NOMO-1 (cell line): ENCODE measurements around the gene SH3GL2.
"Not testable (repeated sequence)": the region's sequence is repeated elsewhere in the genome, so short reads cannot be mapped to it uniquely, and the experiment has no call there.

Source experiments
- DNase-seq, 2 experiments: peaks; one replicate each; lab custom pipeline; 2025; ENCODE audit not compliant: unreplicated experiment in 2 of 2; lab: John Stamatoyannopoulos, UW

Gene SH3GL2

DNA sequence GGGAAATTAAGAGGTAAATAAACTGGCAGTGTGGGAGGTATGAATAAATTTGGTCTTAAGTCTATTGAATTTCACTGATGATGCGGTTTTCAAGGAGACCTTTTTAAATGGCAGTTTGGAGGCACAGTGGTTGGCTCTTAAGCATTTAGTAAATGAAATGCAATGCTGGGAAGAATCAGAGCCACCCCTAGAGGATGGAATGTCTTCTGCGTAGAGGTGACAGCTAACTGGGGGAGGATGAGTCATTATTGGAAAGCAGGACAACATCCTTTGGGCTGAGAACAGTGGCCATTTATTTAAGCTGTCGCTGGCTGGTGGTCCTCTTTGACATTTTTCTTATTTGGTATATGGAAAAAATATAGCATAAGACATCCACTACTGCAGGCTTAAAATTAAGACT is 163.2 kb downstream of the SH3GL2 start:
- DNase-seq = no peak

DNA sequence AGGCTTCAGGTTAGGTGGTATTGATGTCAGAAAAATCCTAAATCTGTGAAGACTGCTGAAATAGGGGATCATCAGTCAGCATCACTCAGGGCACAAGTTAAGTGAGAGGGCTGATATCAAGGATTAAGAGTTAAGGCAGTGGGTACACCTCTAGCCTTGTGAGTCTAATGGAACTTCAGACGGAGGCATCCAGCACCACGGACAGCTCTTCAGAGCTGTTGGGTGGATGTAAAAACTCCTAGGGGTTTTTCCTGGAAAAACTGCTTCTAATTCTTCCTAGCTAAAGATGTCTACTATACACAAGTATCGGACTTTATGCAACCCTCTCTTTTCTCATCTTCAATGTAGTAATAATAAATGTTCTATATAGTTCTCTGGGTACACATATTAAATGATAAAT is 165.9 kb downstream of the SH3GL2 start:
- no peak for DNase-seq

DNA sequence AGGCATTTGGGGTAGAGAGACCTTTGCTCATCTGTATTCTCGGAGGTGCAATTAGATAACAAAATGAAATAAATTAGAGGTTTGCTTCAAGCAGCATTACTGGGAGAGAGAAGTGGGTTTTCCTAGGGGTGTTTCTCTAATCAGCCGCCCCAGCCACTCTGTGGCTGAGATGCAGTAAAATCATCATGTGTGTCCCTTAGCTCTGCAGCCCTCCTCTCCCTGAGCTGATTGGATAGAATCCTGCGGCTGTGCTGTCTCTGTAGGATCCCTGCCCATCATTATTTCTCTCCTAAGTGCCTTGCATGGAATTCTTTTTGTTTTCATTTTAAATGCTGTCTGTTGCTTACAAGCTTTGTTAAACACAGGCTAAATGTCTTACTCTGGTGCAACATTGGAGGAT is 171.4 kb downstream of the SH3GL2 start:
- DNase-seq = no peak

DNA sequence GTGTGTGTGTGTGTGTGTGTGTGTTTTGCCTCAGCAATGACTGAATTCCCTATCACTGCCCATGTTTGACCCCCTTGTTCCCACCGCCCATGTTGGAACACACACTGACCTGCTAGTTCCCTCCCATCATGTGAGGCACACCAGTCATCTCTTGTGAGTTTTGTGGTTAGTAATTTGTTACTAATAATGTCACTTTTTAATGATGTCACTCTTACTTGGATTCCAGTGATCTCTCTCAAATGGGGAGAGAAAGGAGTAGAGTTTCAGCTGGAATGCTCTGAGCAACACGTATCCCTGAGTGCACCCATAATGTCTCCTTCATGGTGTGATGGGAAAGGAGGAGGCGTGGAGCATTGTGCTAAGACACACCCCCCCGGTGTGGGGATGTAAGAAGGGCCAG is 172.6 kb downstream of the SH3GL2 start:
- DNase-seq = no peak

DNA sequence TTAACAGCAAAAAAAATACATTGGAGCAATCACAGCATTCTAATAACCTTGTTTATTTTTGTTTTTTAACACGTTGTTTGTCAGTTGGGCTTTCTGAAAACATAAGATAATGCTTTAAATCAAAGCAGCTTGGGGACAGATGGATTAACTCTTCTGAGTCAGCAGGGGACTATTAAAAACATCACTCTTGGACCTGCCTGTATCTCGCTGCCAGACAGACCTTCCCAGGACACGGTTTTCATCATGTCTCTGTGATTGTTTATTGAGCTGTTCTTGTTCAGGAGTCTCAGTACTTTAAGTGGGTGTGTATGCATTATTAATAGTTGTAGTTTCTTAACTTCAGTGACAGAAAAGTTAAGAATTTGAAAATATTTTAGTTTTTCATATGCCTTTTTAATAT is 173.2 kb downstream of the SH3GL2 start:
- DNase-seq = no peak

DNA sequence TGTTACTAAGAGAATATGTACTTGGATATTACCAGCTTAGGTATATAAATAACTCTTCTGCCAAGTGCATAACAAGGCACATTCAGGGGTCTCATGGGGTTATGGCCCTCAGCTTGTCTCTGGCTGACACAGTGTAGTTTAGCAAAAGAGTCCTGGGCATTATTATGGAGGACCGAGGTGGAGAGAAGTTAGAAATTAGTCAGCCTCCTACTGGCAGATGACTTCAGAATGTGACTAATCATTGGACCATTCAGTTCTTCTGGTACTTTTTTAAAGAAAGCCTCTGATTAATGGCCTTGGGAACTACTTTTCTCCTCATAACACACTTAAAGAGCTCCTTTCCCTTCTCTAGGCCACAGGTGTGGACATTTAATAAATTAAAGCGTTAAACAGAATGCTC is 178.9 kb downstream of the SH3GL2 start:
- DNase-seq = no peak

DNA sequence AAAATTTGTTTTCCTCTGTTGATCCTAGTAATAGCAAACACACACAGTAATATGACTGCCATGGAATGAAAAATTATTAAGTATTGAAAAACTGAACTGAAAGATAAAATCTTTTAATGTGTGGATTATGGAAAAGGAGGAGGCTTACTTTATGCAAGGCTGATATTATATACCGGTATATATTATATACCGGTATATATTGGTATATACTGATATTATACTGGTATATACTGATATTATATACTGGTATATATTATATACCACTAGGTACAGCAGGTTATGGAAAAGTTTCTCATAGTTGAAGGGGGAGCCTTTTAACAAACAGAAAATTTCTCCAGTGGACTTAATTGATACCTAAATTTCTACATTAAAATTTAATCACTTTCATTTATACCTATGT is 181.4 kb downstream of the SH3GL2 start:
- no peak for DNase-seq

DNA sequence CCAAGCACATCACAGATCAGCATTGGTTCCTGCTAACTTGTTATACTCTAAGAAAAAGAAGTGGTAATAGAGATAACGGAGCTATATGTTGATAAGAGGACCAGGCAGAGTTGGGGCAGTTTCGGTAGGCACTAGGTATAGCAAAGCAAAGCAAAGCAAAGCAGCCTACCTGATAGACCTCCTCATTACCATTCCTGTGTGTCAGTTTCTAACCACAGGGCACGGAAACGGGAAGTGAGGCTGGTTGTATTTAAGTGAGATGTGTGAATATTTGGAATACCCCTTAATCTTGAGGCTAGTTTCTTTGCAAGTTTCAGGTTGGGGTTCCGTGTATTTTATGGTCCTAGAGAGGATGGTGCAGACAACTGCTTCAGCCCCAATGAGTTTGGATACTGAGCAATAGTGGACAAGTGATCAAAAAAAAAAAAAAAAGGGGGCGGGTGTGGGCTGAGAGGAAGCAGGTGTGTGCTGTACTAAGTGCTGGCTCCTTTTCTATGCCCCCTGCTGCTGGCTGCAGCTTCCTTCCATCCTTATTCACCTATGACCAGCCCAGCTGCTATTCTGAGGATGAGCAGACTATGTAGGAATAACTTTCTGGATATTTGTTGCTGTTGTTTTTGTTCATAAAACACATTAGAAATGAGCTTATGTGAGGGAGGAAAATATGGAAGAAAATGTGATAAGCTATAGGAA is 183.3 kb downstream of the SH3GL2 start:
- no peak for DNase-seq

DNA sequence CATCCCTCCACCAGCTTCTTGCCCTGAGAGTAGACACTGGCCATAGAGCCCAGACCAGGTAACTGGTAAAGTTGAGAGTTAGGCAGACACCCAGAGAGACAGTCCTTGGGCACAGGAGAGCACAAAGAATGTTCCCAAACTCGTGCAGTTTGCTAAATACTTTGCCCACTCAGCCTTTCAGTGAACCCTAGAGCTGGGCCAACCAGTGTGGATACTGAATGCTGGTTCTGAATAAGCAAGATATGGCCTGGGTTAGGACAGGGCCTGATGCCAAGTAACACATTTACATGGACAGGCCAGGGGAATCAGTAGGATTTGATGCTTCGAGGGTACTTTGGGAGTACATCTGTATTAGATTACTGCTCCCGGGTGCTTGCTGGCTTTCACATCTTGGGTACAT is 185.4 kb downstream of the SH3GL2 start:
- no peak for DNase-seq

DNA sequence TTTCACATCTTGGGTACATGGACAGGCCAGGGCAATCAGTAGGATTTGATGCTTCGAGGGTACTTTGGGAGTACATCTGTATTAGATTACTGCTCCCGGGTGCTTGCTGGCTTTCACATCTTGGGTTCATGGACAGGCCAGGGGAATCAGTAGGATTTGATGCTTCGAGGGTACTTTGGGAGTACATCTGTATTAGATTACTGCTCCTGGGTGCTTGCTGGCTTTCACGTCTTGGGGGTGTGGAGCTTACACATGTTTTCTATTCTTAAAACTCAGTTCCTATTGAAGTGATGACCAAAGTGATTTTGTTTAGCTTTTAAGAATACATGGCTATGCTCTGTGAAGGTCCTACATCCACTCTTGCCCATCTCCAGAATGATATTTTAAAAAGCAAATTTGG is 186.3 kb downstream of the SH3GL2 start:
- not testable (repeated sequence) for DNase-seq

DNA sequence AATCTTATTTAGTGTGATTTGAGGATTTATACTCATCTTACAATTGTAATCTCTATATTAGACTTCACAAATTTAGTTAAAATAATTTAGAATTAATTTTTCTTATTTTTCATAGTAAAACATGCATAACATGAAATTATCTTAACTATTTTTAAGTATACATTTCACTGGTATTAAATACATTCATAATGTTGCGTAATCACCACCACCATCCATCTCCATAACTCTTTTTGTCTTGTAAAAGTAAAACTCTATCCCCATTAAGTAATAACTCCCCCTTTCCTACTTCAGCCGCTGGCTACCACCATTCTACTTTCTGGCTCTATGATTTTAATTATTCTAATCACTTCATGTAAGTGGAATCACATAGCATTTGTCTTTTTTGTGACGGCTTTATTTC is 193.4 kb downstream of the SH3GL2 start:
- no peak for DNase-seq

DNA sequence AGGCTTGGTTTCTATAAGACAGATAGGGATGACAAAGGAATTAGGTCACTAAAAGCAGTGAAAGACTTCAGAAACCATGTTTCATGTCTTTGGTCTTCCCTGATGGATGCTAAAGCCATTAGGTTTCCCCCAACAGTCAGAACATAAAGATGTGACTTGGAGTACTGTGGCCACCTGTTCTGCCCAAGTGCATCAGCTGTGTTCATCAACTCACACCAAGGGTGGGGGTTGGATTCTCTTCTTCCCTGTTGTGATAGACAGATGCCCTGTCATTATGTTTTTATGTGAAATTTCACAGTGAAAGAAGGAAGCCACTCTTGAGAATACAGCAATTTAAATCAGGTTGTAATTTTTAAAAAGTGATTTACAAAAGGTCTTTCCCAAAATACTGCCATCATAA is 196.8 kb downstream of the SH3GL2 start:
- no peak for DNase-seq

DNA sequence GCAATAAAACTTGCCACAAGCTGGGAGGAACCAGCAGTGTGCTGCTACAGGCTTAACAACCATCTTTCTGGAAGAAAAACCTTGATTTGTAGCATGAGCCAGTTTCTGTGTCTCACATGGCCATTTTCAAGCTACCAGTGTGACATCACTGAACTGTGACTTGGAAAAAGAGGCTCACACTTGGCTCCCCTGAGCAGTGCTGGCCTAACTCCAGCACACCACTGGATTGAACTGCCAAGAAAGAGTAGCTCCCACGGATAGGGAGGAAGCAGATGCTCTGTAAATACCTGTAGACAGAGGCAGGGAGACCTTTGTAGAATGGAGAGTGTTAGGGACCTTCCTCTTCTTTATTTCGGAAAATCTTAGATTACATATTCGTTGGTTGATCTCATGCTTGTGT is 197.9 kb downstream of the SH3GL2 start:
- no peak for DNase-seq

DNA sequence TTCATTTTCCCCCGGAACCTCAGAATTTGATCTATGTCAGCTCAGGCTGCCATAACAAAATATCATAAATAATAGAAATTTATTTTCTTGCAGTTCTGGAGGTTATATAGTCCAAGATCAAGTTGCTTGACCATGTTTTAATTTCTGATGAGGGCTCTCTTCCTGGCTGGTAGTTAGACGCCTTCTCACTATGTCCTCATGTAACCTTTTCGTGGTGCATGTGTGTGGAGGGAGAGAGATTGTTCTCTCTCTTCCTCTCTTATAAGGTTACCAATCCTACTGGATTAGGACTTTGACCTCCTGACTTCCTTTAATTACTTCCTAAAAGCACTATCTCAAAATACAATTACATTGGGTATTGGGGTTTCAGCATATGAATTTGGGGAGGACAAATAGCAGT is 198.6 kb downstream of the SH3GL2 start:
- no peak for DNase-seq

DNA sequence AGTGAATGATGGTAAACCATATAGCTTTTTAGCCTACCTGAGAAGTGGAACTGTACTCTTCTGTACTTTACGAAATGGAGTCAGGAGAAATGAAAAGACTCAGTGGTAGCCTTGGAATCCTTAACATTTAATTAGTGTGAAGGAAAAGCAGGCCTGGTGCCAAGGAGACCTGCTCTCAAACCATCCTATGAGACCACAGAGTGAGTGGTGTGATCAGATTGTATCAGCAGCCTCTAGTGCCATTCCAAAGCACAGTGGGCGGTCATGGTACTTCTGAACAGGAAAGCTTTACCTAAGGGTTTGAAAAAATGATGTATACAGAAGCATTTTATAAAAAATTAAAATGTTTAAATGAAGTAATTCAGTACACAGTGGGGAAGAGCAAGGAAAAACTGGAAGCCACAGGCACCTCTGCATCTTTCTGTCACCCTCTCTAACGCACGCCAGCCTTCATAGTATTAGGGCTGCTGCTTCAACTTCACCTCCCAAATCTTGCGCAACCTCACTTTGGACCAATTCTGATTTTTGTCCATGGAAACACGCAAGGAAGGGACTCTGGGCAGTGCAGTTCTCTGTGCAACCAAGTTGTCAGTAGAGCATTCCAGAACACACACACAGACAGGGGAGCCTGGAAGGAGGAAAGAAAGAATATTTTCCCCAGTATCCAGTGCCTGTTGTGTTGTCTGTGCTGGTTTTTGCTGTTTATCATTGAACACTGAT is 203.7 kb downstream of the SH3GL2 start:
- DNase-seq = no peak

DNA sequence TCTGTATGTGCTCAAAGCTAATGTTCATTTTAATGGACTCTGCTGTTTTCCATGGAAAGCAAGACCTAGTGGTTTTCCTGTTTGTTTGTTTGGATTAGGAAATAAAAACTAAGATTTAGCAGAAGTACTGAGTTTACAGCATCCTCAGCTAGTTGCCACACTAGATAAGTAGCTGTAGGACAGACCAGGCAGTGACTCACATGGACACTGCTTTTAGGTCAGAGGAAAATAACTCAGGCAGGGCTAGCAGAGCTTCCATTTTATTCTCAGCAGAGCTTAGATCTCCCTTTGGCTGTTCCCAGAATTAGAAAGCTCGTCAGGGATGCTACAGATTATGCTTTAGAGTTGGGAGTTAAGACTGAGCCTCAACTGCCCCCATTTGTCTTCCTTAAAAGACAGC is 204.4 kb downstream of the SH3GL2 start:
- no peak for DNase-seq

DNA sequence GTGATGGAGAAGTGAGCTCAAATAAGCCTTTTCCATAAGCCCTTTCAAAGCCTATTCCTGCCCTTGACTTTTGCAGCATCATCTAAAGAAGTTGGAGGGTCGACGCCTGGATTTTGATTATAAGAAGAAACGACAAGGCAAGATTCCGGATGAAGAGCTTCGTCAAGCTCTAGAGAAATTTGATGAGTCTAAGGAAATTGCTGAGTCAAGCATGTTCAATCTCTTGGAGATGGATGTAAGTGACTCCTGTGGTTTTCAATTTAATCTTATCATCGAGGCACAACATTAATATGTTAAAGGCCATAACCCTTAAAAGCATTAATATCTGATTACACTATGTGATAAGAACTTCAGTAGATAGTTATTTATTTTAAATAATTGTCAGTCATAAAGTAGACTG is 210.4 kb downstream of the SH3GL2 start:
- no peak for DNase-seq

DNA sequence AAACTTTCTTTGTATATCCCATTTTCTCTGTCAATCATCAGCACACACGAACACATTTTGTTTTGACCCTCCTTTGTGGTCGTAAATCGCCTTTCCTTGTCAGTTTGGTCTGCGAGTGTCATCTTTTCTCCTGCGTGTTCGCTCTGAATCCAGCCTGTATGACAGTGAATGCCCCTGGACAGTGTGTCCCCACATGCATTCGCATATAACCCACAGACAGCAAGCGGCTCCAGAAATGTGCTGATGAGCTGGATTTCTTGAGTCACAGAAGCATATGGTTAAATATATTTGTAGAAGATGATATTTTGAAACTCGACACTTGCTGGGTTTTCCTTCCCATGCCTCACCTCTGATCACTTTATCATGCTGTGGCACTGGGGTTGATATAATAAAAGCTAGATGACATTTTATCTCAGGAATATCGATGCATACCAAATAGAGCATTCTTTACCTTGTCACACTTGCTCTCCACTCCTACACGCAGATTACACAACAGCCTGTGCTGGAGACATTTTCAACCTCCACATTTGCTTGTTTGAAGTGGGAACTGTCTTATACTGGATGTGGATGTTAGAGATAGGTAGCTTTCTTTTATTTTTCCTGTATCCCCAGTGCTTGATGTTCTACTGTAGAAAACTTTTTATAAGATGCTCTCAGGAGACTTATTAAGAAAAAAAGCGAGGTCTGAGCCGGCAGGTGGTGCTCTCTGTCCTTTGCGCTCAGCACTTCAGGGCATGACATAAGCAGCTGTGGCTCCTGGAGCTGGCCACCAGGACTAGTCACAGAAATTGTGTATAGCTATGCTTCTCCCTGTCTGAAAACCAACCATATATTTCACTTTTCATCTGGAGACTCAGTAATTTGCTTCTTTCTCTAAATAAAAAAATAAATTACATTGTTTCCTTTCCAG is 215.1 kb downstream of the SH3GL2 start:
- DNase-seq = no peak

DNA sequence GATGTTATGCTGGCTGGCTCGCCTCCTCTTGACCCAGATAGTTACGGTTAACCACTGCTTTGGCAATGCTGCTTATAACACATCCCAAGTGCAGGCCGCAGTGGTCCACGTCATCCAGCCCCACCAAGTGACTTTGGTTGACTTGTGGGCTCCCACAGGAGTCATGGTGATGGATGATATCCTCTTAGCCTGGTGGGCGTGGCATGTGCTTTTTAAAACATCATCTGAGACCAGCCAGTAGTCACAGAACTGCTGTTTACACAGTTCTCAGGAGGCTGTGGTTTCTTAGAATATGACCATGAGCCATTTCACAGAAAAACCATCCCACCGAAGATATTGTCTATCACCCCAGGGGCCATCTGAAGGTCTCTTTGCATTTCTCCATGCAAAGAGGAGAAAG is 216.9 kb downstream of the SH3GL2 start:
- no peak for DNase-seq

DNA sequence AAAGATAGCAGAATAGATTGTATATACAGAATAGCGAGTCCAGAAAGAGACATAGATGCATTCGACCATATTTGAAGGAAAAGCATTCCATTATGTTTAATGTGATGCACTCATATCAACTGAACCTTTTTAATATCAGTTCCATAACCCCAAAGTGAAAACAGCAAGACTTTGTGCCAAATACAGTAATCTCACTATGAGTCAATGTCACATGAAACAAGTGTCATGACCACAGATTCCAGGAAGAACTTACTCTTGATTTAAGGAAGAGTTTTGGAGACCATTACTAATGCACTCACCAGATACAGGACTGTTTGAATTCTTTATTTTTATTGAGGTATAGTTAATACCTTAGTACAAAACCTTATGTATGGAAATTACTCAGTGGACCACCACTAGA is 220.5 kb downstream of the SH3GL2 start:
- DNase-seq = no peak

DNA sequence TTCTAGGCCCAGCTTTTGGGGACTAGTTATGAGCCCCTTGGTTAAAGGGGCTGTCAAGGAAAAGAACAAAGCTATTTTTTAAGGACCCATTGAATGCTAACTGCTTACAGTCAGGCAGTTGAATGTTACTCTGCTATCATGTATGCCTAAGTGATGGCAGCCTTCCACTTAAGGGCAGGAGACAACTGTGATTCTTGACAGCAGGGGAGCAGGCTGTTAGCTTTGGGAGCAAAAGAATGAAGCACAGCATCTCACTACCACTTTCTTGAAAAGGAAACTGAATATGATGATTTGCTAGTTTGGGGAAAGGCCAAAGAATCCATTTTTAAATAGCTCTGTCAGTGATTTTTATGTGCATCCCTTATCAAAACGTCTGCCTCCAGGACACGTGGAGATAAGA is 221.6 kb downstream of the SH3GL2 start:
- no peak for DNase-seq
